GM12878 (cell line): ENCODE measurements around the gene CA14. TPM values are rescaled to one million over a fixed set of nuclear protein-coding genes. Genes with fewer than 3 reads are reported as not detected.

Source experiments
- ATAC-seq: fragments of 200-7000 bp; cut with Tn5 transposase; 3 replicates; pipeline ENCODE4 v1.9.1; 2020; ENCODE audit warnings: mild to moderate bottlenecking, moderate library complexity
- BruUV-seq: library from RNA; stranded (reverse); fragments of 400-500 nt; replicated peaks from 2 replicates; lab custom pipeline; 2021; lab: Mats Ljungman, UMichigan
- CTCF ChIA-PET: fragments of 300-600 bp; sonication (Branson Sonifier 250); formaldehyde crosslinking; extraction: SDS; loops from one replicate; lab custom pipeline; 2021; ENCODE audit warnings: inconsistent platforms; lab: Yijun Ruan, JAX
- POLR2A ChIA-PET: fragments of 350-600 bp; formaldehyde crosslinking; extraction: SDS; loops from one replicate; lab custom pipeline; 2021; ENCODE audit warnings: inconsistent platforms; lab: Charles Lee
- RAD21 ChIA-PET: fragments of 300-600 bp; sonication (Branson Sonifier 250); formaldehyde crosslinking; loops from one replicate; lab custom pipeline; 2023; ENCODE audit warnings: antibody characterized with exemption; ENCODE audit not compliant: unreplicated experiment; lab: Charles Lee
- SMC1A ChIA-PET: fragments of 300-600 bp; sonication (Branson Sonifier 250); formaldehyde crosslinking; loops from one replicate; lab custom pipeline; 2023; ENCODE audit not compliant: unreplicated experiment, uncharacterized antibody; lab: Charles Lee
- DNase-seq: peaks from one replicate; pipeline ENCODE4 v3.0.0-alpha.2; 2011; ENCODE audit warnings: low read depth, low spot score
- FAIRE-seq: peaks from 3 replicates; lab custom pipeline; 2011; peaks lifted over from hg19 to GRCh38; lab: Jason Lieb, UNC
- H2AFZ ChIP-seq: 2 replicates; pipeline ENCODE4 v1.6.0; 2011; ENCODE audit warnings: low read depth, low read length, control low read depth; ENCODE audit not compliant: control insufficient read depth
- H3K27ac ChIP-seq: 2 replicates; pipeline ENCODE4 v1.5.1; 2011; ENCODE audit warnings: control low read depth; ENCODE audit not compliant: control insufficient read depth, insufficient read depth
- H3K27me3 ChIP-seq, 2 experiments: replicated peaks in 1 of 2; 2 replicates each; pipeline versions ENCODE4 v1.6.0 to v1.6.1; 2011; ENCODE audit warnings: low read length in 1 of 2; ENCODE audit not compliant: control insufficient read depth in 2 of 2, insufficient read depth in 2 of 2
- H3K36me3 ChIP-seq, 2 experiments: 2 replicates each; pipeline ENCODE4 v1.5.1; 2011; ENCODE audit warnings: low read length in 1 of 2; ENCODE audit not compliant: control insufficient read depth in 2 of 2, insufficient read depth in 2 of 2
- H3K4me1 ChIP-seq: 2 replicates; pipeline ENCODE4 v1.6.1; 2011; ENCODE audit warnings: mild to moderate bottlenecking, low read length, moderate library complexity, mixed read lengths; ENCODE audit not compliant: control insufficient read depth, insufficient read depth
- H3K4me2 ChIP-seq: 2 replicates; pipeline ENCODE4 v1.6.0; 2011; ENCODE audit warnings: control low read depth; ENCODE audit not compliant: control insufficient read depth, insufficient read depth
- H3K4me3 ChIP-seq: fragments of 200-600 bp; sonication (generic); 2 replicates; pipeline ENCODE4 v1.5.1; 2016
- H3K79me2 ChIP-seq: 2 replicates; pipeline ENCODE4 v1.6.0; 2011; ENCODE audit warnings: low read length; ENCODE audit not compliant: control insufficient read depth, insufficient read depth
- H3K9ac ChIP-seq: 2 replicates; pipeline ENCODE4 v1.8.0; 2011; ENCODE audit warnings: low read length, control low read depth, mixed read lengths; ENCODE audit not compliant: control insufficient read depth, insufficient read depth
- H3K9me3 ChIP-seq: replicated peaks from 3 replicates; pipeline ENCODE4 v1.5.1; 2011; ENCODE audit warnings: mild to moderate bottlenecking, low read length; ENCODE audit not compliant: control insufficient read depth, insufficient read depth
- H4K20me1 ChIP-seq: 2 replicates; pipeline ENCODE4 v1.6.0; 2011; ENCODE audit not compliant: control insufficient read depth, insufficient read depth
- ASH2L ChIP-seq: fragments of 300-600, 200-600 bp; sonication (generic); IDR thresholded peaks from 2 replicates; pipeline ENCODE4 v1.6.1; 2017; ENCODE audit warnings: low read depth, mild to moderate bottlenecking, borderline replicate concordance
- CEBPB ChIP-seq, 2 experiments: fragments of 150-350 bp in 1 of 2; IDR thresholded peaks; 2 replicates each; pipeline ENCODE4 v1.6.1; 2012 to 2014; ENCODE audit warnings: low read depth in 2 of 2, low read length in 2 of 2, borderline replicate concordance in 1 of 2, inconsistent platforms in 1 of 2
- EGR1 ChIP-seq, 2 experiments: IDR thresholded peaks; 1 replicate in 1 of 2; 2 replicates in 1 of 2; pipeline ENCODE4 v1.6.1; 2011 to 2012; ENCODE audit warnings: low read depth in 2 of 2, low read length in 2 of 2, borderline replicate concordance in 1 of 2, mild to moderate bottlenecking in 1 of 2, moderate library complexity in 1 of 2
- HDAC2 ChIP-seq: fragments of 200-600 bp; sonication (generic); IDR thresholded peaks from 2 replicates; pipeline ENCODE4 v1.6.1; 2017
- LARP7 ChIP-seq: fragments of 450-650 bp; IDR thresholded peaks from 2 replicates; pipeline ENCODE4 v1.6.1; 2017; ENCODE audit warnings: mild to moderate bottlenecking
- MLLT1 ChIP-seq: fragments of 450-650 bp; IDR thresholded peaks from 2 replicates; pipeline ENCODE4 v1.6.1; 2016; ENCODE audit warnings: mild to moderate bottlenecking
- RB1 ChIP-seq: fragments of 450-650 bp; formaldehyde crosslinking; IDR thresholded peaks from 2 replicates; pipeline ENCODE4 v1.6.1; 2017; ENCODE audit warnings: mild to moderate bottlenecking, borderline replicate concordance
- SPI1 ChIP-seq: IDR thresholded peaks from 2 replicates; pipeline ENCODE4 v1.6.1; 2011; ENCODE audit warnings: low read depth, mild to moderate bottlenecking, low read length, moderate library complexity, borderline replicate concordance; ENCODE audit not compliant: insufficient read depth
- SUPT20H ChIP-seq: IDR thresholded peaks from 2 replicates; pipeline ENCODE4 v1.6.1; 2011; ENCODE audit warnings: low read depth, mild to moderate bottlenecking, low read length, moderate library complexity, borderline replicate concordance; ENCODE audit not compliant: control insufficient read depth
- TCF12 ChIP-seq: IDR thresholded peaks from 2 replicates; pipeline ENCODE4 v1.6.1; 2011; ENCODE audit warnings: low read depth, mild to moderate bottlenecking, low read length
- USF1 ChIP-seq: IDR thresholded peaks from 2 replicates; pipeline ENCODE4 v1.6.1; 2011; ENCODE audit warnings: borderline replicate concordance, low read depth, mild to moderate bottlenecking, moderate library complexity, mixed read lengths, low read length; ENCODE audit not compliant: insufficient read depth; ENCODE audit errors: extremely low read length
- ZNF384 ChIP-seq: IDR thresholded peaks from 2 replicates; pipeline ENCODE4 v1.6.1; 2012; ENCODE audit warnings: low read depth, mild to moderate bottlenecking, low read length, improper control_type of control experiment, borderline replicate concordance
- WGBS: methylation state at CpG from one replicate; pipeline ENCODE4 v1.1.6; 2016; ENCODE audit warnings: low lambda C conversion rate; ENCODE audit not compliant: insufficient replicate concordance, insufficient coverage; ENCODE audit errors: missing lambda C conversion rate; 5-methylcytosine and 5-hydroxymethylcytosine counted together
- in situ Hi-C: fragments of 300-500 bp; cut with MboI; formaldehyde crosslinking; loops from 9 replicates; pipeline ENCODE4 v1.14.3; 2018; ENCODE audit warnings: mixed read lengths
- intact Hi-C: fragments of 100-400 bp; cut with micrococcal nuclease; formaldehyde crosslinking; loops from one replicate; pipeline ENCODE4 v1.14.2; 2022; ENCODE audit not compliant: unreplicated experiment
- polyA plus RNA-seq, 11 experiments: library from polyadenylated mRNA; depleted of rRNA in 4 of 11; unstranded in 6 of 11; stranded (reverse) in 5 of 11; fragments of >200 nt; fragmentation: Nextera tagmentation in 4 of 11; fragmentation: Illumina TruSeq in 1 of 11; extraction: Ambion mirVana in 4 of 11; extraction: Trizol in 1 of 11; gene quantifications; 1 replicate in 1 of 11; 2 replicates in 10 of 11; pipeline versions ENCODE4 v1.2.1 to v1.2.3, GENCODE V29; 2011 to 2016; ENCODE audit warnings: inconsistent platforms in 2 of 11, missing spikeins in 2 of 11, low read depth in 1 of 11
- total RNA-seq, 4 experiments: library from RNA; depleted of rRNA in 3 of 4; stranded (reverse); fragments of >200 nt in 3 of 4; fragmentation: Illumina TruSeq in 1 of 4; extraction: Trizol in 1 of 4; gene quantifications; 2 replicates each; pipeline versions ENCODE4 v1.2.1 to v1.2.3, GENCODE V29; 2013 to 2021
- TF ChIP-seq, protein P1 (sequence below): fragments of 150-350 bp; IDR thresholded peaks from 2 replicates; pipeline ENCODE4 v1.6.1; 2016; ENCODE audit warnings: low read depth, low read length

CA14 gene
- total and polyA plus RNA-seq, 10 of the 15 experiments (the other 5 are each of a cell fraction or from before 2014, with no cell fraction given) = 0.11 to 0.35 (median 0.29) TPM; not detected in 6

GRCh38 chr1:150234309-150234565, 23.3 kb upstream of the CA14 start (continued):
- TF ChIP-seq MLLT1 (0 out of 2 replicates have a peak, but pooled peaks have one; percentile 87), RB1 (no peak), ZNF384 (peak; percentile 77; the same call in 1 of the 2 replicates)
- TF ChIP-seq, protein P1, sequence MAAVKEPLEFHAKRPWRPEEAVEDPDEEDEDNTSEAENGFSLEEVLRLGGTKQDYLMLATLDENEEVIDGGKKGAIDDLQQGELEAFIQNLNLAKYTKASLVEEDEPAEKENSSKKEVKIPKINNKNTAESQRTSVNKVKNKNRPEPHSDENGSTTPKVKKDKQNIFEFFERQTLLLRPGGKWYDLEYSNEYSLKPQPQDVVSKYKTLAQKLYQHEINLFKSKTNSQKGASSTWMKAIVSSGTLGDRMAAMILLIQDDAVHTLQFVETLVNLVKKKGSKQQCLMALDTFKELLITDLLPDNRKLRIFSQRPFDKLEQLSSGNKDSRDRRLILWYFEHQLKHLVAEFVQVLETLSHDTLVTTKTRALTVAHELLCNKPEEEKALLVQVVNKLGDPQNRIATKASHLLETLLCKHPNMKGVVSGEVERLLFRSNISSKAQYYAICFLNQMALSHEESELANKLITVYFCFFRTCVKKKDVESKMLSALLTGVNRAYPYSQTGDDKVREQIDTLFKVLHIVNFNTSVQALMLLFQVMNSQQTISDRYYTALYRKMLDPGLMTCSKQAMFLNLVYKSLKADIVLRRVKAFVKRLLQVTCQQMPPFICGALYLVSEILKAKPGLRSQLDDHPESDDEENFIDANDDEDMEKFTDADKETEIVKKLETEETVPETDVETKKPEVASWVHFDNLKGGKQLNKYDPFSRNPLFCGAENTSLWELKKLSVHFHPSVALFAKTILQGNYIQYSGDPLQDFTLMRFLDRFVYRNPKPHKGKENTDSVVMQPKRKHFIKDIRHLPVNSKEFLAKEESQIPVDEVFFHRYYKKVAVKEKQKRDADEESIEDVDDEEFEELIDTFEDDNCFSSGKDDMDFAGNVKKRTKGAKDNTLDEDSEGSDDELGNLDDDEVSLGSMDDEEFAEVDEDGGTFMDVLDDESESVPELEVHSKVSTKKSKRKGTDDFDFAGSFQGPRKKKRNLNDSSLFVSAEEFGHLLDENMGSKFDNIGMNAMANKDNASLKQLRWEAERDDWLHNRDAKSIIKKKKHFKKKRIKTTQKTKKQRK = no peak

- RAD21 ChIA-PET = interaction anchor here (0.9 to 1.6 kb wide), 5 partner anchors 10 to 167 kb away, joined by 4 to 6 read pairs (median 5); partner anchors contain the start of gene VPS45
- SMC1A ChIA-PET = interaction anchor here (1.0 to 1.8 kb wide), 3 partner anchors 48 to 167 kb away, joined by 3 to 11 read pairs (median 4); partner anchors contain the start of gene VPS45
- 1% methylated on average over 78 of the region's 78 CpGs for WGBS
- peak overlapping the region; percentile 87 for H3K4me3 ChIP-seq
- peak; percentile 80 for DNase-seq
- TSS peak; percentile 98 for BruUV-seq
- H3K9ac ChIP-seq = peak overlapping the region; percentile 100
- H3K4me2 ChIP-seq = peak overlapping the region; percentile 56
- CTCF ChIA-PET = interaction anchor here (0.7 kb wide), 1 partner anchor 63 kb away, joined by 3 read pairs; no protein-coding TSS in a partner anchor
- no peaks in the 10 kb centered on the region for H3K9me3 ChIP-seq
- H3K4me1 ChIP-seq = no peaks in the 10 kb centered on the region
- peaks cover 57% of the 10 kb centered on the region for H3K79me2 ChIP-seq
- no peaks in the 10 kb centered on the region for H4K20me1 ChIP-seq
- peak overlapping the region; percentile 99 for H3K27ac ChIP-seq
- peak; percentile 23 for FAIRE-seq
- peaks cover 0 to 8% of the 10 kb centered on the region in 2 experiments; a peak in 1 of 4 replicates for H3K36me3 ChIP-seq
- POLR2A ChIA-PET = interaction anchor here (0.8 to 2.4 kb wide), 5 partner anchors 12 to 350 kb away, joined by 3 to 11 read pairs (median 3); a partner anchor contains a TSS
- in situ Hi-C loops = no loop called here
- H3K27me3 ChIP-seq = no peaks in the 10 kb centered on the region
- ATAC-seq = peak; percentile 75
- intact Hi-C loops = loop anchor here (5.0 to 10.0 kb wide), 2 partner anchors 38 to 130 kb away; partner anchors contain the start of genes C1orf54 and RPRD2
- H2AFZ ChIP-seq = peak overlapping the region; percentile 65
- TF ChIP-seq ASH2L (no peak), EGR1 (IDR thresholded peaks at IDR 0.05; ENCODE audit: borderline replicate concordance in 1 of 2, low read depth in 2 of 2, low read length in 2 of 2) (peak in 1 of 2 experiments; percentile 50; a peak in 1 of 3 replicates), LARP7 (no peak; the same call in 1 of the 2 replicates), CEBPB (IDR thresholded peaks at IDR 0.05; ENCODE audit: borderline replicate concordance in 1 of 2, low read depth in 2 of 2, low read length in 2 of 2) (no peak), HDAC2 (no peak), SPI1 (no peak), SUPT20H (no peak), USF1 (no peak), TCF12 (peak; percentile 50; the same call in 1 of the 2 replicates)
Observed at GRCh38 chr1:150234566-150235293, 22.8 kb upstream of the CA14 start.
